HepG2 (cell line): ENCODE measurements around the gene API5. TPM values are rescaled to one million over a fixed set of nuclear protein-coding genes. Genes with fewer than 3 reads are reported as not detected.

Experiments used
- BCL3 ChIP-seq: sonication (generic); formaldehyde crosslinking; IDR thresholded peaks from 2 replicates; pipeline ENCODE4 v1.5.1; 2020; ENCODE audit warnings: mild to moderate bottlenecking, missing genetic modification reagents, moderate library complexity
- FIP1L1 ChIP-seq: fragments of 200-400 bp; formaldehyde crosslinking; IDR thresholded peaks from 2 replicates; pipeline ENCODE4 v1.6.1; 2018; ENCODE audit warnings: low read depth, mild to moderate bottlenecking, low read length, moderate library complexity, borderline replicate concordance; ENCODE audit not compliant: insufficient read depth
- HNRNPUL1 ChIP-seq: fragments of 200-400 bp; formaldehyde crosslinking; IDR thresholded peaks from 2 replicates; pipeline ENCODE4 v1.6.1; 2017; ENCODE audit warnings: low read depth, mild to moderate bottlenecking, low read length, moderate library complexity
- NCOA2 ChIP-seq: sonication (generic); formaldehyde crosslinking; IDR thresholded peaks from 2 replicates; pipeline ENCODE4 v1.8.0; 2022; ENCODE audit warnings: inconsistent platforms
- RAD21 ChIP-seq: fragments of 450-650 bp; formaldehyde crosslinking; IDR thresholded peaks from 2 replicates; pipeline ENCODE4 v1.5.0; 2020; ENCODE audit warnings: mild to moderate bottlenecking
- ZNF878 ChIP-seq: sonication (generic); formaldehyde crosslinking; IDR thresholded peaks from 2 replicates; pipeline ENCODE4 v1.8.1; 2023; ENCODE audit warnings: mild to moderate bottlenecking, missing genetic modification reagents, moderate library complexity
- polyA plus RNA-seq, 8 experiments: library from polyadenylated mRNA; depleted of rRNA in 3 of 8; stranded (reverse) in 7 of 8; unstranded in 1 of 8; fragments of >200 nt; fragmentation: Illumina TruSeq in 4 of 8; extraction: Trizol in 4 of 8; gene quantifications; 2 replicates each; pipeline versions ENCODE4 v1.2.1 to v1.2.3, GENCODE V29; 2011 to 2016; ENCODE audit warnings: low read depth in 4 of 8, missing spikeins in 1 of 8, mixed read lengths in 1 of 8; ENCODE audit not compliant: insufficient read depth in 1 of 8
- total RNA-seq, 5 experiments: library from RNA; depleted of rRNA; stranded (reverse); fragments of >200 nt; fragmentation: Illumina TruSeq; extraction: Trizol; gene quantifications; 2 replicates each; pipeline ENCODE4 v1.2.3, GENCODE V29; 2016; ENCODE audit warnings: low read depth in 1 of 5
- TF ChIP-seq, protein P1 (sequence below): sonication (generic); formaldehyde crosslinking; IDR thresholded peaks from 2 replicates; pipeline ENCODE4 v1.4.0; 2020; ENCODE audit warnings: missing genetic modification reagents, borderline replicate concordance
- TF ChIP-seq, protein P2 (sequence below): sonication (generic); IDR thresholded peaks from 2 replicates; pipeline ENCODE4 v1.6.1; 2016; ENCODE audit warnings: low read depth, borderline replicate concordance
- TF ChIP-seq, protein P3 (sequence below): sonication (generic); formaldehyde crosslinking; IDR thresholded peaks from 2 replicates; pipeline ENCODE4 v1.4.0; 2020; ENCODE audit warnings: missing genetic modification reagents

API5 gene
- total and polyA plus RNA-seq, 2 of the 13 experiments (the other 11 are each of a cell fraction or from before 2014, with no cell fraction given): 21.6 to 59.0 TPM

DNA sequence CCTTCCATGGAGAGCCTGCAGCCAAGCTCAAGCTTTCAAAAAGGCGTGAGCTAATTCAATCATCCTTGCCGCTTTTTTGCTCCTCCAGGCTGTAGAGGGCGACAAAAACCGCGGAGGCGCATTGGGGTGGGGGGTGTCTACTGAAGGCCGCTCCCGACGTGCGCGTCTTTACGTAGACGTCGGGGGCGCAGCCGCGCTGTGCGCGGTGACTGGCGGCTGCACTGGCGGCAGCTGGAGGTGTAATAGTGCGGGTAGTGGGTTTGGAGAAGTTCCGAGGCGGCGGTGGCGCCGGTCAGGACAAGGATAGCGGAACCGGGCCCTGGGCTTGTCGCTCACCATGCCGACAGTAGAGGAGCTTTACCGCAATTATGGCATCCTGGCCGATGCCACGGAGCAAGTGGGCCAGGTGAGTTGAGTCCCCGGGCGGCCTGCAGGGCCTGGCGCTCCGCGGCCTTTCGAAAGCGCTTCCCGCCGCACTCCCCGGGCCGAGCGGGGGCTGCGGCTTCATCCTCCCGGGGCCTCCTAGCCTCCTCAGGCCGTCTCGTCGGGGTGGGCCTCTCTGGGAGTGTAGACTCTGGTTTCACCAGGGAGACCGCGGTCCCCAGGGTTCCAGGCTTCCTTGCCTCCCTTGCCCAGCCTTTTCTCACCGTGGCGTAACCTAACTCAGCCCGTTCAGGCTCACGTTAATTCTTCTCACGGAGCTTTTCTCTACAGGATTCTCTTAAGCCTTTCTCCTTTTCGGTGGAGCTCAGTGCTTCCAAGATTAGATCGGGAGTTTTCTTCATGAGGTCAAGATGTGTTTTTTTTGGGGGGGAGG is at the start of gene API5 (continued):
- TF ChIP-seq FIP1L1 (no peak), ZNF878 (no peak), BCL3 (no peak), NCOA2 (CRISPR knock-in tag) (peak; percentile 57), RAD21 (no peak), HNRNPUL1 (no peak)
- TF ChIP-seq, protein P1, sequence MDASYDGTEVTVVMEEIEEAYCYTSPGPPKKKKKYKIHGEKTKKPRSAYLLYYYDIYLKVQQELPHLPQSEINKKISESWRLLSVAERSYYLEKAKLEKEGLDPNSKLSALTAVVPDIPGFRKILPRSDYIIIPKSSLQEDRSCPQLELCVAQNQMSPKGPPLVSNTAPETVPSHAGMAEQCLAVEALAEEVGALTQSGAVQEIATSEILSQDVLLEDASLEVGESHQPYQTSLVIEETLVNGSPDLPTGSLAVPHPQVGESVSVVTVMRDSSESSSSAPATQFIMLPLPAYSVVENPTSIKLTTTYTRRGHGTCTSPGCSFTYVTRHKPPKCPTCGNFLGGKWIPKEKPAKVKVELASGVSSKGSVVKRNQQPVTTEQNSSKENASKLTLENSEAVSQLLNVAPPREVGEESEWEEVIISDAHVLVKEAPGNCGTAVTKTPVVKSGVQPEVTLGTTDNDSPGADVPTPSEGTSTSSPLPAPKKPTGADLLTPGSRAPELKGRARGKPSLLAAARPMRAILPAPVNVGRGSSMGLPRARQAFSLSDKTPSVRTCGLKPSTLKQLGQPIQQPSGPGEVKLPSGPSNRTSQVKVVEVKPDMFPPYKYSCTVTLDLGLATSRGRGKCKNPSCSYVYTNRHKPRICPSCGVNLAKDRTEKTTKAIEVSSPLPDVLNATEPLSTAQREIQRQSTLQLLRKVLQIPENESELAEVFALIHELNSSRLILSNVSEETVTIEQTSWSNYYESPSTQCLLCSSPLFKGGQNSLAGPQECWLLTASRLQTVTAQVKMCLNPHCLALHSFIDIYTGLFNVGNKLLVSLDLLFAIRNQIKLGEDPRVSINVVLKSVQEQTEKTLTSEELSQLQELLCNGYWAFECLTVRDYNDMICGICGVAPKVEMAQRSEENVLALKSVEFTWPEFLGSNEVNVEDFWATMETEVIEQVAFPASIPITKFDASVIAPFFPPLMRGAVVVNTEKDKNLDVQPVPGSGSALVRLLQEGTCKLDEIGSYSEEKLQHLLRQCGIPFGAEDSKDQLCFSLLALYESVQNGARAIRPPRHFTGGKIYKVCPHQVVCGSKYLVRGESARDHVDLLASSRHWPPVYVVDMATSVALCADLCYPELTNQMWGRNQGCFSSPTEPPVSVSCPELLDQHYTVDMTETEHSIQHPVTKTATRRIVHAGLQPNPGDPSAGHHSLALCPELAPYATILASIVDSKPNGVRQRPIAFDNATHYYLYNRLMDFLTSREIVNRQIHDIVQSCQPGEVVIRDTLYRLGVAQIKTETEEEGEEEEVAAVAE: peak; percentile 64; the same call in 1 of the 2 replicates
- TF ChIP-seq, protein P2, sequence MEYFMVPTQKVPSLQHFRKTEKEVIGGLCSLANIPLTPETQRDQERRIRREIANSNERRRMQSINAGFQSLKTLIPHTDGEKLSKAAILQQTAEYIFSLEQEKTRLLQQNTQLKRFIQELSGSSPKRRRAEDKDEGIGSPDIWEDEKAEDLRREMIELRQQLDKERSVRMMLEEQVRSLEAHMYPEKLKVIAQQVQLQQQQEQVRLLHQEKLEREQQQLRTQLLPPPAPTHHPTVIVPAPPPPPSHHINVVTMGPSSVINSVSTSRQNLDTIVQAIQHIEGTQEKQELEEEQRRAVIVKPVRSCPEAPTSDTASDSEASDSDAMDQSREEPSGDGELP: peak; percentile 57; the same call in 1 of the 2 replicates
- TF ChIP-seq, protein P3, sequence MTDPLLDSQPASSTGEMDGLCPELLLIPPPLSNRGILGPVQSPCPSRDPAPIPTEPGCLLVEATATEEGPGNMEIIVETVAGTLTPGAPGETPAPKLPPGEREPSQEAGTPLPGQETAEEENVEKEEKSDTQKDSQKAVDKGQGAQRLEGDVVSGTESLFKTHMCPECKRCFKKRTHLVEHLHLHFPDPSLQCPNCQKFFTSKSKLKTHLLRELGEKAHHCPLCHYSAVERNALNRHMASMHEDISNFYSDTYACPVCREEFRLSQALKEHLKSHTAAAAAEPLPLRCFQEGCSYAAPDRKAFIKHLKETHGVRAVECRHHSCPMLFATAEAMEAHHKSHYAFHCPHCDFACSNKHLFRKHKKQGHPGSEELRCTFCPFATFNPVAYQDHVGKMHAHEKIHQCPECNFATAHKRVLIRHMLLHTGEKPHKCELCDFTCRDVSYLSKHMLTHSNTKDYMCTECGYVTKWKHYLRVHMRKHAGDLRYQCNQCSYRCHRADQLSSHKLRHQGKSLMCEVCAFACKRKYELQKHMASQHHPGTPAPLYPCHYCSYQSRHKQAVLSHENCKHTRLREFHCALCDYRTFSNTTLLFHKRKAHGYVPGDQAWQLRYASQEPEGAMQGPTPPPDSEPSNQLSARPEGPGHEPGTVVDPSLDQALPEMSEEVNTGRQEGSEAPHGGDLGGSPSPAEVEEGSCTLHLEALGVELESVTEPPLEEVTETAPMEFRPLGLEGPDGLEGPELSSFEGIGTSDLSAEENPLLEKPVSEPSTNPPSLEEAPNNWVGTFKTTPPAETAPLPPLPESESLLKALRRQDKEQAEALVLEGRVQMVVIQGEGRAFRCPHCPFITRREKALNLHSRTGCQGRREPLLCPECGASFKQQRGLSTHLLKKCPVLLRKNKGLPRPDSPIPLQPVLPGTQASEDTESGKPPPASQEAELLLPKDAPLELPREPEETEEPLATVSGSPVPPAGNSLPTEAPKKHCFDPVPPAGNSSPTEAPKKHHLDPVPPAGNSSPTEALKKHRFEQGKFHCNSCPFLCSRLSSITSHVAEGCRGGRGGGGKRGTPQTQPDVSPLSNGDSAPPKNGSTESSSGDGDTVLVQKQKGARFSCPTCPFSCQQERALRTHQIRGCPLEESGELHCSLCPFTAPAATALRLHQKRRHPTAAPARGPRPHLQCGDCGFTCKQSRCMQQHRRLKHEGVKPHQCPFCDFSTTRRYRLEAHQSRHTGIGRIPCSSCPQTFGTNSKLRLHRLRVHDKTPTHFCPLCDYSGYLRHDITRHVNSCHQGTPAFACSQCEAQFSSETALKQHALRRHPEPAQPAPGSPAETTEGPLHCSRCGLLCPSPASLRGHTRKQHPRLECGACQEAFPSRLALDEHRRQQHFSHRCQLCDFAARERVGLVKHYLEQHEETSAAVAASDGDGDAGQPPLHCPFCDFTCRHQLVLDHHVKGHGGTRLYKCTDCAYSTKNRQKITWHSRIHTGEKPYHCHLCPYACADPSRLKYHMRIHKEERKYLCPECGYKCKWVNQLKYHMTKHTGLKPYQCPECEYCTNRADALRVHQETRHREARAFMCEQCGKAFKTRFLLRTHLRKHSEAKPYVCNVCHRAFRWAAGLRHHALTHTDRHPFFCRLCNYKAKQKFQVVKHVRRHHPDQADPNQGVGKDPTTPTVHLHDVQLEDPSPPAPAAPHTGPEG (CRISPR knock-in tag): peak; percentile 60; the same call in 1 of the 2 replicates
